Neural cell (in vitro differentiated cells): Measurements from ENCODE around the gene COG6. TPM values are rescaled to one million over a fixed set of nuclear protein-coding genes. Genes with fewer than 3 reads are reported as not detected.

ENCODE experiments used
- H2AFZ ChIP-seq: fragments of 200-600, 300-800 bp; sonication (generic), shearing (Covaris generic); 2 replicates; pipeline ENCODE4 v1.6.0; 2014; ENCODE audit warnings: low read depth, mild to moderate bottlenecking, antibody characterized with exemption, low read length, moderate library complexity
- H3F3A ChIP-seq: fragments of 200-600 bp; shearing (Covaris generic); 2 replicates; pipeline ENCODE4 v1.6.1; 2016; ENCODE audit warnings: mild to moderate bottlenecking, moderate library complexity, mixed read lengths, antibody characterized with exemption, low read length; ENCODE audit not compliant: insufficient read depth, poor library complexity, severe bottlenecking
- H3K27ac ChIP-seq: fragments of 200-600, 300-800 bp; sonication (generic), shearing (Covaris generic); 2 replicates; pipeline ENCODE4 v1.5.1; 2014; ENCODE audit warnings: mild to moderate bottlenecking, low read length, moderate library complexity
- H3K27me3 ChIP-seq: fragments of 300-800, 200-600 bp; sonication (generic), shearing (Covaris generic); 2 replicates; pipeline ENCODE4 v1.6.0; 2014; ENCODE audit warnings: mild to moderate bottlenecking, low read depth, low read length, moderate library complexity; ENCODE audit not compliant: insufficient read depth
- H3K36me3 ChIP-seq: fragments of 300-800, 200-600 bp; sonication (generic), shearing (Covaris generic); 2 replicates; pipeline ENCODE4 v1.5.1; 2014; ENCODE audit warnings: mild to moderate bottlenecking, antibody characterized with exemption, low read length, moderate library complexity; ENCODE audit not compliant: insufficient read depth
- H3K4me2 ChIP-seq: fragments of 300-800, 200-600 bp; sonication (generic), shearing (Covaris generic); 2 replicates; pipeline ENCODE4 v1.6.0; 2014; ENCODE audit warnings: mild to moderate bottlenecking, low read length
- H3K4me3 ChIP-seq: fragments of 300-800, 200-600 bp; sonication (generic), shearing (Covaris generic); 2 replicates; pipeline ENCODE4 v1.5.1; 2014; ENCODE audit warnings: mild to moderate bottlenecking, low read length, moderate library complexity
- H3K79me2 ChIP-seq: fragments of 200-600 bp; shearing (Covaris generic); replicated peaks from 2 replicates; pipeline ENCODE4 v1.6.0; 2014; ENCODE audit warnings: mild to moderate bottlenecking, low read length, moderate library complexity; ENCODE audit not compliant: insufficient read depth
- H3K9ac ChIP-seq: fragments of 300-800, 200-600 bp; sonication (generic), shearing (Covaris generic); 2 replicates; pipeline ENCODE4 v1.6.1; 2016; ENCODE audit warnings: mild to moderate bottlenecking, low read length, mixed read lengths
- H3K9me2 ChIP-seq: fragments of 200-600 bp; shearing (Covaris generic); 2 replicates; pipeline ENCODE4 v1.6.1; 2016; ENCODE audit warnings: mild to moderate bottlenecking, low read length, mixed read lengths; ENCODE audit not compliant: insufficient read depth
- H3K9me3 ChIP-seq: fragments of 200-600, 300-800 bp; sonication (generic), shearing (Covaris generic); 2 replicates; pipeline ENCODE4 v1.6.1; 2016; ENCODE audit warnings: mild to moderate bottlenecking, mixed run types, low read length, moderate library complexity, mixed read lengths
- H4K20me1 ChIP-seq: fragments of 200-600 bp; shearing (Covaris generic); 2 replicates; pipeline ENCODE4 v1.6.1; 2016; ENCODE audit warnings: mild to moderate bottlenecking, mixed run types; ENCODE audit not compliant: insufficient read depth
- CTCF ChIP-seq: fragments of 450-650 bp; IDR thresholded peaks from 2 replicates; pipeline ENCODE4 v1.5.1; 2014; ENCODE audit warnings: antibody characterized with exemption, mild to moderate bottlenecking, moderate library complexity; ENCODE audit not compliant: poor library complexity, severe bottlenecking
- EP300 ChIP-seq: fragments of 450-650 bp; conservative IDR thresholded peaks from 2 replicates; pipeline ENCODE4 v1.6.1; 2014; ENCODE audit warnings: antibody characterized with exemption, mild to moderate bottlenecking, moderate library complexity; ENCODE audit not compliant: poor library complexity, severe bottlenecking
- EZH2 ChIP-seq: fragments of 200-600, 300-800 bp; shearing (Covaris generic), sonication (generic); IDR thresholded peaks from 2 replicates; pipeline ENCODE4 v1.6.1; 2014; ENCODE audit warnings: antibody characterized with exemption, low read length, borderline replicate concordance, mild to moderate bottlenecking; ENCODE audit not compliant: insufficient read depth, poor library complexity, severe bottlenecking
- MXI1 ChIP-seq: fragments of 450-650 bp; conservative IDR thresholded peaks from 2 replicates; pipeline ENCODE4 v1.6.1; 2014; ENCODE audit warnings: antibody characterized with exemption, mild to moderate bottlenecking; ENCODE audit not compliant: poor library complexity, severe bottlenecking
- POLR2AphosphoS5 ChIP-seq: IDR thresholded peaks from 2 replicates; pipeline ENCODE4 v1.6.1; 2012
- RAD21 ChIP-seq: fragments of 450-650 bp; conservative IDR thresholded peaks from 2 replicates; pipeline ENCODE4 v1.6.1; 2014; ENCODE audit warnings: antibody characterized with exemption, mild to moderate bottlenecking, moderate library complexity
- SMC3 ChIP-seq: fragments of 450-650 bp; conservative IDR thresholded peaks from 2 replicates; pipeline ENCODE4 v1.6.1; 2014; ENCODE audit warnings: antibody characterized with exemption, mild to moderate bottlenecking, moderate library complexity; ENCODE audit not compliant: poor library complexity
- TAF1 ChIP-seq: IDR thresholded peaks from 2 replicates; pipeline ENCODE4 v1.6.1; 2012; ENCODE audit warnings: low read depth
- polyA plus RNA-seq: library from polyadenylated mRNA; depleted of rRNA; stranded (reverse); fragments of >200 nt; gene quantifications from 2 replicates; pipeline ENCODE4 v1.2.3, GENCODE V29; 2014
- TF ChIP-seq, protein P1 (sequence below): IDR thresholded peaks from 2 replicates; pipeline ENCODE4 v1.6.1; 2012; ENCODE audit warnings: borderline replicate concordance

The COG6 gene
- polyA plus RNA-seq, 1 donor from 2014 or later: 23.1 TPM

DNA sequence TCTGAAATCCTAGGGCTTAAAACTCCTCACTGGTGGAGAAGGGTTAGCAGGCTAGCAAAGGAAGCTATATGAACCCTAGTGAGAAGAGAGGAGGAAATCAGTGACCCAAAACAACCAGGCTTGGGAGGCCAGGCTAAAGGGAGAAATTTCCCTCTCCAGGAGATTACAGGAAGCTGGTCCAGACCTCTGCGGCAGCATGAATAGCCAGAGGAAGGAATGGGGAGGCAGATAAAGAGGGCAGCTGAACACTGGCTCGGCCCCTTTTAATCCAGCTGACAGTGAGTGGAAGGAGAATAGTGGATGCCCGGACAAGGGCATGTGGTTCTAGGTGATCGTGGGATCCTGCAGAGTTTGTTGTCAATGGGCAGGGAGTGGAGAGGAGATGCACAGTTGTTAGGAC lies 130.6 kb downstream of the COG6 start:
- Histone ChIP-seq H3F3A (no peaks in the 10 kb centered on the region), H3K36me3 (no peaks in the 10 kb centered on the region), H3K27ac (no peak overlapping the region), H3K27me3 (no peaks in the 10 kb centered on the region), H3K79me2 (no peaks in the 10 kb centered on the region), H3K9me2 (no peaks in the 10 kb centered on the region), H3K4me2 (no peak overlapping the region), H3K9me3 (no peaks in the 10 kb centered on the region), H4K20me1 (no peaks in the 10 kb centered on the region), H2AFZ (no peak overlapping the region), H3K4me3 (no peak overlapping the region), H3K9ac (no peak overlapping the region)
- no peak for TF ChIP-seq EZH2
- no peak for TF ChIP-seq MXI1
- no peak for TF ChIP-seq CTCF
- TF ChIP-seq TAF1: no peak
- TF ChIP-seq EP300: no peak
- no peak for TF ChIP-seq RAD21
- no peak for TF ChIP-seq POLR2AphosphoS5
- TF ChIP-seq SMC3: no peak
- TF ChIP-seq, protein P1, sequence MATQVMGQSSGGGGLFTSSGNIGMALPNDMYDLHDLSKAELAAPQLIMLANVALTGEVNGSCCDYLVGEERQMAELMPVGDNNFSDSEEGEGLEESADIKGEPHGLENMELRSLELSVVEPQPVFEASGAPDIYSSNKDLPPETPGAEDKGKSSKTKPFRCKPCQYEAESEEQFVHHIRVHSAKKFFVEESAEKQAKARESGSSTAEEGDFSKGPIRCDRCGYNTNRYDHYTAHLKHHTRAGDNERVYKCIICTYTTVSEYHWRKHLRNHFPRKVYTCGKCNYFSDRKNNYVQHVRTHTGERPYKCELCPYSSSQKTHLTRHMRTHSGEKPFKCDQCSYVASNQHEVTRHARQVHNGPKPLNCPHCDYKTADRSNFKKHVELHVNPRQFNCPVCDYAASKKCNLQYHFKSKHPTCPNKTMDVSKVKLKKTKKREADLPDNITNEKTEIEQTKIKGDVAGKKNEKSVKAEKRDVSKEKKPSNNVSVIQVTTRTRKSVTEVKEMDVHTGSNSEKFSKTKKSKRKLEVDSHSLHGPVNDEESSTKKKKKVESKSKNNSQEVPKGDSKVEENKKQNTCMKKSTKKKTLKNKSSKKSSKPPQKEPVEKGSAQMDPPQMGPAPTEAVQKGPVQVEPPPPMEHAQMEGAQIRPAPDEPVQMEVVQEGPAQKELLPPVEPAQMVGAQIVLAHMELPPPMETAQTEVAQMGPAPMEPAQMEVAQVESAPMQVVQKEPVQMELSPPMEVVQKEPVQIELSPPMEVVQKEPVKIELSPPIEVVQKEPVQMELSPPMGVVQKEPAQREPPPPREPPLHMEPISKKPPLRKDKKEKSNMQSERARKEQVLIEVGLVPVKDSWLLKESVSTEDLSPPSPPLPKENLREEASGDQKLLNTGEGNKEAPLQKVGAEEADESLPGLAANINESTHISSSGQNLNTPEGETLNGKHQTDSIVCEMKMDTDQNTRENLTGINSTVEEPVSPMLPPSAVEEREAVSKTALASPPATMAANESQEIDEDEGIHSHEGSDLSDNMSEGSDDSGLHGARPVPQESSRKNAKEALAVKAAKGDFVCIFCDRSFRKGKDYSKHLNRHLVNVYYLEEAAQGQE: no peak

- Histone ChIP-seq H3K27me3 (no peaks in the 10 kb centered on the region), H3K9me2 (no peaks in the 10 kb centered on the region), H3F3A (no peaks in the 10 kb centered on the region), H3K79me2 (no peaks in the 10 kb centered on the region), H4K20me1 (no peaks in the 10 kb centered on the region), H3K9ac (no peak overlapping the region), H3K4me3 (no peak overlapping the region), H3K27ac (no peak overlapping the region), H3K36me3 (no peaks in the 10 kb centered on the region), H3K4me2 (no peak overlapping the region), H2AFZ (no peak overlapping the region), H3K9me3 (no peaks in the 10 kb centered on the region)
- TF ChIP-seq TAF1 (no peak), SMC3 (no peak), POLR2AphosphoS5 (no peak), RAD21 (no peak), EZH2 (no peak), CTCF (no peak), MXI1 (no peak), EP300 (no peak)
- TF ChIP-seq, protein P1: no peak
These were observed 131.6 kb downstream of the COG6 start for GRCh38 chr13:39787086-39787487.
